ENCODE data around the gene TRIM25.

The TRIM25 gene

GRCh38 chr17:56861899-56862298 lies 52.0 kb downstream of the TRIM25 start:
- DNase-seq = no peak

- DNase-seq = no peak
These were observed 62.8 kb downstream of the TRIM25 start for GRCh38 chr17:56851008-56851407.

GRCh38 chr17:56850591-56850990 lies 63.3 kb downstream of the TRIM25 start:
- no peak for DNase-seq

DNA sequence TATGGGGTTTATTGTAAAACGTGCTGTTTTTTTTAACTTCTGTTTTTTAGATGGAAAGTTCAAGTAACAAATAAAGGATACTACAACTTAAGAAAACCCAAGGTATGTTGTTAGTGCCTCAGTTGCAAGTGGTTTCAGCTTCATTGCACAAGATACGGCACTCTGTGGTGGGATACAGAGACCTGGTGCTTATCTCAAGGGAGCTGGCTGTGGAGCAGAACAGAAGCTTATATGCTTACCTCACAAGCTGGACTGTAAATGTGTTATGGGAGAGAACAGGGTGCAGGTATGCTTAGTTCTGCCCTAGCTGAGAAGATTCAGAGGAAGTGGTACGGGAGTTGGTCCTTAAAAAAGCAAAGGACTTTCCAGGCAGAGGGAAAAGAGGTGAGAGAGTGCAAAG lies 64.7 kb downstream of the TRIM25 start:
- DNase-seq = no peak

GRCh38 chr17:56847106-56847505 lies 66.7 kb downstream of the TRIM25 start:
- DNase-seq = no peak

GRCh38 chr17:56845934-56846333 lies 67.9 kb downstream of the TRIM25 start:
- no peak for DNase-seq

DNA sequence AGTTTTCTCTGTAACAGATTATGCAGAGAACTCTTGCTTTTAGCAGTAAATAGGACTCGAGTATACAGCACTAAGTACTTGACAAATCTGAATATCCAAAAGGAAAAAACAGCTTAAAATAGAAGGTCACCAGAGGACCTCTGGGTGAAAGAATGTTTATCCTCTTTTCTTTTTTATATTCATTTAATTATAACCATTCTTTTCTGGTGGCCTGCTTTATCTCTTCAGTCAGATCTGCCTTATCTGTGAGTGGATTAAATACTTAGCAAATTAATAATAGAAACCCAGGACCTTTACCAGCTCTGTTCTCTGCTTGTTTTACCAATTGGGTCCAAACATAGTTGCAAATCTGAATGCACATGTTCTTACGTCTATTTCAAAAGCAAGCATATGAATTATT lies 71.3 kb downstream of the TRIM25 start:
- no peak for DNase-seq

- no peak for DNase-seq
These were observed 75.2 kb downstream of the TRIM25 start for GRCh38 chr17:56838687-56839086.

Data from right forelimb (tissue), 1 donor.